B cell (primary cell): ENCODE results near the gene TCF3.

Experiments
- CTCF ChIP-seq: fragments of 200-600 bp; IDR thresholded peaks from one replicate; pipeline ENCODE4 v1.8.0; 2022; ENCODE audit warnings: antibody characterized with exemption, mild to moderate bottlenecking
- EZH2 ChIP-seq: IDR thresholded peaks from 2 replicates; pipeline ENCODE4 v1.6.1; 2012; ENCODE audit warnings: borderline replicate concordance, low read depth, mild to moderate bottlenecking, moderate library complexity, low read length; ENCODE audit not compliant: insufficient read depth, poor library complexity, severe bottlenecking

GRCh38 chr19:1611353-1611752 lies 41.1 kb downstream of the TCF3 start:
- TF ChIP-seq CTCF (no peak), EZH2 (no peak)
